NT2/D1 (cell line): ENCODE data around the gene MYO3B.

Experiments
- DNase-seq: peaks from one replicate; pipeline ENCODE4 v3.0.0-alpha.2; 2011; ENCODE audit warnings: low read depth, low spot score
- H3K27me3 ChIP-seq: 2 replicates; pipeline ENCODE4 v1.6.0; 2011; ENCODE audit warnings: mild to moderate bottlenecking; ENCODE audit not compliant: insufficient read length, insufficient read depth
- H3K36me3 ChIP-seq: 2 replicates; pipeline ENCODE4 v1.6.1; 2011; ENCODE audit warnings: mild to moderate bottlenecking, low read length, mixed read lengths; ENCODE audit not compliant: insufficient read depth, insufficient read length
- H3K4me1 ChIP-seq: 2 replicates; pipeline ENCODE4 v1.5.1; 2011; ENCODE audit not compliant: insufficient read depth, insufficient read length
- H3K4me3 ChIP-seq: 2 replicates; pipeline ENCODE4 v1.5.1; 2011; ENCODE audit warnings: low read depth; ENCODE audit not compliant: insufficient read length
- H3K9ac ChIP-seq: 2 replicates; pipeline ENCODE4 v1.6.0; 2011; ENCODE audit warnings: low read depth; ENCODE audit not compliant: insufficient read length
- H3K9me3 ChIP-seq: 2 replicates; pipeline ENCODE4 v1.5.1; 2011; ENCODE audit warnings: mild to moderate bottlenecking, low read length; ENCODE audit not compliant: insufficient read depth
- SUZ12 ChIP-seq: IDR thresholded peaks from 2 replicates; pipeline ENCODE4 v1.6.1; 2011; ENCODE audit not compliant: insufficient read length, insufficient read depth; ENCODE audit errors: extremely low read depth
- YY1 ChIP-seq: IDR thresholded peaks from 2 replicates; pipeline ENCODE4 v1.6.1; 2011; ENCODE audit not compliant: insufficient read length, insufficient read depth
- ZNF274 ChIP-seq: IDR thresholded peaks from 2 replicates; pipeline ENCODE4 v1.6.1; 2011; ENCODE audit warnings: mild to moderate bottlenecking, low read depth, low read length

The MYO3B gene

DNA sequence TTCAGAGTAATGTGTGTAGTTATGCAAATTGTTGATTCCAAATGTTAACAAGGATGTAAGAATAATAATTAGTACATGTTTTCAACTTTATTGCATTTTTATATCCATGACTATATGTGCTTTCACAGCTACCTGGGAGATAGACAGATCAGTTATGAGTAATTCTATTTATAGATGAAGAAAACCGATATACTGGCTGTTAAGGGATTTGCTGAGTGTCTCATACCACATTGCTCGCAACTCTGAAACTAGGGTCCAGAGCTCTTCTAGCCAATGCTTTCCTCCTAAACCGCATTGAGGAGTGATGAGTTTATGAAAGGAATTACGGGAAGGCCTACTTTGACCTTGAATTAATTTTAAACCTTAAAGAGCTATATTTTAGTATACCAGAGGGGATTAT, 202.3 kb downstream of the MYO3B start:
- Histone ChIP-seq H3K4me1 (no peaks in the 10 kb centered on the region), H3K9me3 (no peaks in the 10 kb centered on the region), H3K36me3 (no peaks in the 10 kb centered on the region), H3K9ac (no peak overlapping the region), H3K4me3 (no peak overlapping the region), H3K27me3 (no peaks in the 10 kb centered on the region)
- DNase-seq: no peak
- TF ChIP-seq YY1 (no peak), ZNF274 (no peak), SUZ12 (no peak)

DNA sequence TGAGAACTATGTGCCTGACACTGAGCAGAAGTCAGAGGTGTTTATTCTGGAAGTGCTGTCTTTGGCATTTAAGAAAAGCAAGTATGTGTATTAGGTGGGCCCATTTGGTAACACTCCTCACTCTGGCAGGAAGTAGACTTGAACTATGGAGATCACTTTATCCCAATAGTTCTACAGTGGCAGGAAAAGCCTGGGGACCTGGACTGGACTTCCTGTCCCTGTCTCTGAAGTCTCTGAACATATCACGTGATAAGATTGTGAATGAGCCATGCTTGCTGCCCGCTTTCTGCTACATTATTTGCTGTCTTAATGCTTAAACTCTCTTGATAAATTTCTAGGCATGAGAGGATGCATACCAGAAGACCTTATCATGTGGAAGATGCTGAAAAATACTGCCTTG, 203.7 kb downstream of the MYO3B start:
- Histone ChIP-seq H3K9me3 (no peaks in the 10 kb centered on the region), H3K9ac (no peak overlapping the region), H3K36me3 (no peaks in the 10 kb centered on the region), H3K4me1 (no peaks in the 10 kb centered on the region), H3K27me3 (no peaks in the 10 kb centered on the region), H3K4me3 (no peak overlapping the region)
- no peak for TF ChIP-seq ZNF274
- TF ChIP-seq YY1: no peak
- no peak for TF ChIP-seq SUZ12
- DNase-seq: no peak

DNA sequence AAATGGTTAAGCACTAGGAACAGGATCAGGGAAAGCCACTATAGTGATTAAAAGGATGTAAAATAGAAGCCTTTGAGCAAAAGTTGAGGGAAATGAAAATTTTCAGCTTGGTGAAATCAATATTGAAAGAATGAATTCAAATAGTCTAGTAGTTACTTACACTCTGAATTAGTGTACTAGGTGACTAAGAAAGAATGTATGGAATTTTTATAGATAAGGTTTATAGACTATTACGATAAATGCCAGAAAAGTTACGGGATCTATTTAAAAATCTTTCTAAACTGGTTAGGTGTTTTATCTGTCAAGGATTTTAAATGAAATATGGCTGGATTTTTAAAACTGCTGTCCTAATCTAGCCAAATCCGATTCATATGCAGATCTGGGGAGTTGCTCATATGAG, 208.6 kb downstream of the MYO3B start:
- TF ChIP-seq SUZ12 (no peak), ZNF274 (no peak), YY1 (no peak)
- no peaks in the 10 kb centered on the region for H3K4me1 ChIP-seq
- no peak overlapping the region for H3K4me3 ChIP-seq
- no peak overlapping the region for H3K9ac ChIP-seq
- H3K36me3 ChIP-seq: no peaks in the 10 kb centered on the region
- no peaks in the 10 kb centered on the region for H3K9me3 ChIP-seq
- H3K27me3 ChIP-seq: no peaks in the 10 kb centered on the region
- no peak for DNase-seq

DNA sequence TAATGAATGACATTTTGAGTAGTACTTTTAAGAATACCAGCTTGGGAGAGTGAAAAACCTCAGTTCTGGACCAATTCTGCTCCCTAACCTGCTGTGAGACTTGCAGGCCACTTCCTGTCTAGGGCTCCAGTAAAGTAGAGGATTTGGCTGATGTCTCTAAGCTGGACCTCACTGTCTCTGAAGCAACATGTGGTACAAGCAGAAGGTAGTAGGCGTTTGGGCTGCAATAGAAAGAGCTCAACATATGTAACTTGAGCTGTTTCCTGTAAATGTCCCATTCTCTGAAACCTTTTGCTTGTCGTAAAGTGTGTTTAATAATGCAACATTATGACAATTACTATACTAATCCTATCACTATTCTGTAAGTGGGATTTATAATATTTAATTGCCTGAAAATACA, 213.1 kb downstream of the MYO3B start:
- Histone ChIP-seq H3K4me3 (no peak overlapping the region), H3K9me3 (no peaks in the 10 kb centered on the region), H3K4me1 (no peaks in the 10 kb centered on the region), H3K27me3 (no peaks in the 10 kb centered on the region), H3K9ac (no peak overlapping the region), H3K36me3 (no peaks in the 10 kb centered on the region)
- TF ChIP-seq SUZ12 (no peak), YY1 (no peak), ZNF274 (no peak)
- no peak for DNase-seq

DNA sequence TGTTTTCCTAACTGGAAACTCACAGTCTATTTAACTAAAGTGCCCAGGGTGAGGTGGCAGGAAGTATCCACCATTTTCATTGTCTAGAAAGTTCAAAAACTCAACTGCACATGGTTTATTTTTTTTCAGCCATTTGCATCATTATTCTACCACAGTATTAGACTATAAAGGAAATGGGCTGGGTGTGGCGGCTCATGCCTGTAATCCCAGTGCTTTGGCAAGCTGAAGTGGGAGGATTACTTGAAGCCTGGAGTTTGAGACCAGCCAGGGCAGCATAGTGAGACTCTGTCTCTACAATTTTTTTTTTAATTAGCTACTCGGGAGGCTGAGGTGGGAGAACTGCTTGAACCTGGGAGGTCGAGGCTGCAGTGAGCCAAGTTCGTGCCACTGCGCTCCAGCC, 213.8 kb downstream of the MYO3B start:
- H3K9ac ChIP-seq: no peak overlapping the region
- H3K27me3 ChIP-seq: no peaks in the 10 kb centered on the region
- H3K36me3 ChIP-seq: no peaks in the 10 kb centered on the region
- no peaks in the 10 kb centered on the region for H3K9me3 ChIP-seq
- H3K4me3 ChIP-seq: no peak overlapping the region
- DNase-seq: no peak
- H3K4me1 ChIP-seq: no peaks in the 10 kb centered on the region
- no peak for TF ChIP-seq SUZ12
- TF ChIP-seq YY1: no peak
- no peak for TF ChIP-seq ZNF274

DNA sequence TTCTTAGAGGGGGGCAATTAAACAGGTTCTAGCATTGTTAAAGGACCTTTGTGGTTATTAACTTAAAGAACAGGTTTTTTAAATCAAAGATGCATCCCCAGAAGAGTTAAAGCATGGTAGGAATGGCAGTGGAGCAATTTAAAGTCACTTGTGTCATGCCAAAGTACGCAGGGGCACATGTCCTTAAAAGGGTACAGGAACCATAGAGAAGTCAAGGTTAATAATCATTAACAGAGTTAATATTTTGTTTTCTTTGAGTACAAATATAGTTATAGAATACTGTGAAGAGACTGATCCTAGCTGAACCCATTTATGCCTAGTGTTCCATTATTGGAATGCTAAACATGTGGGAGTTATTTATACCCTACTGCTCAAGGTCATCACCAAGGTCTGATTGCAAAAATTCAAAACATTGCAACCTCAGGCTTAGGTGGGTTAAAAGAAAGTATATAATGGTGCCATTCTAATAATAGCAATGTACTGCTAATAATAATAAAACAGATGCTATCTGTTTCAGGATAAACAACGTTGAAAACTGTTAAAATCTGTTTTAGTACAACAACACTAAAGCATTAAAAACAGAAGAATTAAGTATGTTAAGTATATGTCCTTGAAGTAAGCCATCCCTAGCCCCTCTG, 216.0 kb downstream of the MYO3B start:
- H3K27me3 ChIP-seq: no peaks in the 10 kb centered on the region
- TF ChIP-seq ZNF274: no peak
- TF ChIP-seq YY1: no peak
- TF ChIP-seq SUZ12: no peak
- no peak for DNase-seq

DNA sequence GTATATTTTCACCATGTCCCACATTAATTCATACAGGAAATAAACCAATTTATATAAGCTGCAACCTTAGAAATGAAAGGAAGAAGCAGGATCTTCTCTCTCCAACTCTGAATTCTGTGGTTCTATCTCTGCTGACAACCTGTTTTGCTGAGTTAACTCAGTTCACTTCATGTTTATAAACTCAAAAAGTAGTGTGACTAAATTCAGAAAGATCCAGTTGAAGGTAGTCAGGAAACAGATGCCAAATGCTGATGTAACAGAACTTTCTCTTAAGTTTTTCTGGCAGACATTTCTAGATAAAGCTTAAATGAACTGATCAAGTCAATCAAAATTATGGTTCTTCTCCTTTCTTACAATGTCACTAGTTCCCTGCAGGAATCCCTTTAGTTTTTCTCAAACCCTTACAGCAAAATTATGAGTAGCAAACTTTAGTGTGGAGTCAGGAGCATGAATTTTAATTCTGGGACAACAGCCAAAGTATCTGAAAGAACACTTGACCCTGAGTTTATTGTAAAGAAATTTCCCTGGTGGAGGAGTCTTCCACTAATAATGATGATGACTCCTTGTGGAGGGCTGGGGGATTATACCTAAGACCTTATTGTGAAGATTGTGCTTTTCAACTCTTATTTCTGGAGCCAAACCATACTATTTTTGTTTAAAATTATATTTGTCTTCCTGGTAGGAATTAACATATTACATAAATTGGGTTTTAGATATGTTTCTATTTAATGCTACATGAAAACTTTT, 216.9 kb downstream of the MYO3B start:
- Histone ChIP-seq H3K9me3 (no peaks in the 10 kb centered on the region), H3K4me3 (no peak overlapping the region), H3K27me3 (no peaks in the 10 kb centered on the region), H3K36me3 (no peaks in the 10 kb centered on the region), H3K9ac (no peak overlapping the region), H3K4me1 (no peaks in the 10 kb centered on the region)
- TF ChIP-seq SUZ12: no peak
- TF ChIP-seq ZNF274: no peak
- TF ChIP-seq YY1: no peak
- DNase-seq: no peak

More for the DNA sequence above, 216.0 kb downstream of the MYO3B start:
- Histone ChIP-seq H3K9ac (no peak overlapping the region), H3K4me1 (no peaks in the 10 kb centered on the region), H3K36me3 (no peaks in the 10 kb centered on the region), H3K4me3 (no peak overlapping the region), H3K9me3 (no peaks in the 10 kb centered on the region)
